KBM-7 (cell line): ENCODE results near the gene HPSE.
"Not testable (repeated sequence)": the region's sequence is repeated elsewhere in the genome, so short reads cannot be mapped to it uniquely, and the experiment has no call there.

ENCODE experiments used
- DNase-seq: peaks from one replicate; pipeline ENCODE4 v3.0.0-alpha.2; 2015
- in situ Hi-C: fragments of 300-500 bp; cut with MboI; formaldehyde crosslinking; loops from 2 replicates; pipeline ENCODE4 v1.14.3; 2020; ENCODE audit warnings: low sequenced_read_pairs, low pct_unique_long_range_greater_than_20kb, mixed read lengths

The HPSE gene

DNA sequence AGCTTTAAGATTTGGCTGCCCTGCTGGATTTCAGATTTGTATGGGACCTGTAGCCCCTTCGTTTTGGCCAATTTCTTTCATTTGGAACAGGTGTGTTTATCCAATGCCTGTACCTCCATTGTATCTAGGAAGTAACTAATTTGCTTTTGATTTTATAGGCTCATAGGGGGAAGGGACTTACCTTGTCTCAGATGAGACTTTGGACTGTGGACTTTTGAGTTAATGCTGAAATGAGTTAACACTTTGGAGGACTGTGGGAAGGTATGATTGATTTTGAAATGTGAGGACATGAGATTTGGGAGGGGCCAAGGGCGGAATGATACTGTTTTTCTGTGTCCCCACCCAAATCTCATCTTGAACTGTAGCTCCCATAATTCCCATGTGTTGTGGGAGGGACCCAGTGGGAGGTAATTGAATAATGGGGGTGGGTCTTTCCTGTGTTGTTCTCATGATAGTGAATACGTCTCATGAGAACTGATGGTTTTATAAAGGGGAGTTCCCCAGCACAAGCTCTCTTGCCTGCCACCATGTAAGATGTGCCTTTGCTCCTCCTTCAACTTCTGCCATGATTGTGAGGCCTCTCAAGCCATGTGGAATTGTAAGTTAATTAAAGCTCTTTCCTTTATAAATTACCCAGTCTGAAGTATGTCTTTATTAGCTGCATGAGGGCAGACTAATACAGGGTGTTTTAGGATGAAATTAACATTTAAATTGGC, 44.4 kb downstream of the HPSE start:
- DNase-seq, in situ Hi-C loops: not testable (repeated sequence)

DNA sequence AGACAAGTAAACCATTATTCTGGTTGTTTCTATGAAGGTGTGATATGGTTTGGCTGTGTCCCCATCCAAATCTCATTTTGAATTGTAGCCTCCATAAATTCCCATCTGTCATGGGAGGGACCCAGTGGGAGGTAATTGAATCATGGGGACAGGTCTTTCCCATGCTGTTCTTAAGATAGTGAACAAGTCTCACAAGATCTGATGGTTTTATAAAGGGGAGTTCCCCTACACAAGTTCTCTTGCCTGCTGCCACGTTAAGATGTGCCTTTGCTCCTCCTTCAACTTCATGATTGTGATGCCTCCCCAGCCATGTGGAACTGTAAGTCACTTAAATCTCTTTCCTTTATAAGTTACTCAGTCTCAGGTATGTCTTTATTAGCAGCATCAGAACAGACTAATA, 46.3 kb downstream of the HPSE start:
- in situ Hi-C loops, DNase-seq: not testable (repeated sequence)

DNA sequence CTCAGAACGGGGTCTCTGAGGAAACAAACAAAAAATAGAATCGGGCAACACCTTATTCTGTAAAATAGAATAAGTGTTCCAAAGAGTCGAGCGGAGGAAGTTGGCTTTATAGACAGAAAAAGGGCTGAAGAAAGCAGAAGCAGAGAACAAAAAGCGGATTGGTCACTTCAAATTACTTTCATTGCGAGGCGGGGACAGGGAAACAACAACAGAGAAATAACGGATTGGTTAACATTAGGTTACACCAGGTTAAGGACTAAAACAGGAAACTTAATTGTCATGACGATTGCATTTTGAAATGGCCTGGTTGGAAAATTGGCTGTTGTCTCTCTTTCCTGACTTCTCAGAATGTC, 49.6 kb downstream of the HPSE start:
- DNase-seq: peak; percentile 90
- in situ Hi-C loops: no loop called here

- peak; percentile 91 for DNase-seq
- in situ Hi-C loops: no loop called here
Observed at GRCh38 chr4:83284193-83285054, 50.2 kb downstream of the HPSE start, which contains the start of gene COQ2. COQ2 (minus strand) TSS chr4:83284798; CDS start chr4:83284764, 34 bp downstream.

GRCh38 chr4:83283181-83283580, 51.5 kb downstream of the HPSE start:
- no peak for DNase-seq
- in situ Hi-C loops: no loop called here

DNA sequence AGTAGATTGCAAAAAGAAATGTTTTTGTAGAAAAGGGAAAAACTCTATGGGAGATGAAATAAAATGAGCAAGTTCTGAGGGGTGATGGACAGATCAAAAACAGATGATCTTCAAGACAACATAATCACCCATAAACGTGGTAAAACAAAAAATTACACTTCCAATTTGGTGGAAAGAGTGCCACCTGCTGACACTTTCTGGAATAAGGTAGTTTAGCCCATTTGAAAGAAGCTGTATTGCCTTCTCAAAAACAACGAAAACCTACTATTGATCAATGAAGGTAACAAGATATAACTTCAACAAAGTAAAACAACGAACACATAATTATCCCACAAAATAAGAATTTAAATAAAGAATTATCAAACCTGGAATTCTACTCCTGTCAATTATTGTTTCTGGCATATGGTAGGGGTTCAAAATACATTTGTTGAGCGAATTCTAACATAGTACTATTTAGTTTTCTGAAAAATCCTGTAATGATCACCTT, 52.6 kb downstream of the HPSE start:
- in situ Hi-C loops: no loop called here
- DNase-seq: peak; percentile 83

DNA sequence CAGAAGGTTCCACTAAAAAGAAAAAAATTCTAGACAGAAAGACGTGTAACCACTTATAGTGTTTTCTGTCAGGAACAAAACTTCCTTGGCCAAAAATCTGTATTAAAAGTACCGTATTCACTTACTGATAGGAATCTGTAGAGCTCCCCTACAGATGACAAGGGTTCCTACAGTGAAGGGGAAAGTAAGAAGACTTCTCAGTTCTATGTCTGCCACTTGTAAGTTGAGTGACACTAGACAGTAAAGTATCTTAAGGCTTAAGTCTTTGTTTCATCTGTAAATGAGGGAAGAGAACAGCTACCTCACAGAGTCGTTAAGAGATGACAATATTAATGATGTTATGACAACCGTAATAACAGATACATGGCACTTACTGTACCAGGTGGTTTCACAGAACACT, 53.3 kb downstream of the HPSE start:
- in situ Hi-C loops: no loop called here
- DNase-seq: peak; percentile 22

DNA sequence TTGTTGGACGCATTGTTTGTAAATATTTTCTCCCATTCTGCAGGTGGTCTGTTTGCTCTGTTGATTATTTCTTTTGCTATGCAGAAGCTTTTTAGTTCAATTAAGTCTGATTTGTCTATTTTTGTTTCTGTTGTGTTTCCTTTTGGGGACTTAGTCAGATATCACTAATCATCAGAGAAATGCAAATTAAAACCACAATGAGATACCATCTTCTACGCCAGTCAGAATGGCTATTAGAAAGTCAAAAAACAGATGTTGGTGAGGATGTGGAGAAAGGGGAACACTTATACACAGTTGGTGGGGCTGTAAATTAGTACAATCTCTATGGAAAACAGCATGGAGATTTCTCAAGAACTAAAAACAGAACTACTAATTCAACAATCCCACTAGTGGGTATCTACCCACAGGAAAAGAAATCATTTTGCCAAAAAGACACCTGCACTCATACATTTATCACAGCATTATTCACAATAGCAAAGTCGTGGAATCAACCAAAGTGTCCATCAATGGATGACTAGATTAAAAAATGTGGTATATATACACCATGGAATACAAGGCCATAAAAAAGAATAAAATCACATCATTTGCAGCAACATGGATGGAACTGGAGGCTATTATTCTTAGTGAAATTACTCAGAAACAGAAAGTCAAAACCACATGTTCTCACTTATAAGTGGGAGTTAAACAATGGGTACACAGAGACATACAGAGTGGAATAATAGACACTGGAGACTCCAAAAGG, 58.2 kb downstream of the HPSE start:
- in situ Hi-C loops: no loop called here

DNA sequence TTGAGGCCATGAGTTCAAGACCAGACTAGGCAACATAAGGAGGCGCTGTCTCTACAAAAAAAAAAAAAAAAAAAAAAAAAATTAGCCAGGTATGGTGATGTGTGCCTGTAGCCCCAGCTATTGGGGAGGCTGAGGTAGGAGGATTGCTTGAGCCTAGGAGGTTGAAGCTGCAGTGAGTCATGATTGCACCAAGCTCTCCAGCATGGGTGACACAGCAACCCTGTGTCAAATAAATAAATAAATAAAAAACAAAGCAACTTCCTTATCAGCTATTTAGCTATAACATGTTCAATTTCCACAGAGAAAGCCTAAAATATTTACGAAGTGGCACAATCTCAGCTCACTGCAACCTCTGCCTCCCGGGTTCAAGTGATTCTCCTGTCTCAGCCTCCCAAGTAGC, 60.7 kb downstream of the HPSE start:
- DNase-seq: not testable (repeated sequence)
- in situ Hi-C loops: loop anchor here (25.0 kb wide), 1 partner anchor 212 kb away; no protein-coding TSS in a partner anchor

More for the DNA sequence above, 58.2 kb downstream of the HPSE start:
- peak; percentile 42 for DNase-seq

DNA sequence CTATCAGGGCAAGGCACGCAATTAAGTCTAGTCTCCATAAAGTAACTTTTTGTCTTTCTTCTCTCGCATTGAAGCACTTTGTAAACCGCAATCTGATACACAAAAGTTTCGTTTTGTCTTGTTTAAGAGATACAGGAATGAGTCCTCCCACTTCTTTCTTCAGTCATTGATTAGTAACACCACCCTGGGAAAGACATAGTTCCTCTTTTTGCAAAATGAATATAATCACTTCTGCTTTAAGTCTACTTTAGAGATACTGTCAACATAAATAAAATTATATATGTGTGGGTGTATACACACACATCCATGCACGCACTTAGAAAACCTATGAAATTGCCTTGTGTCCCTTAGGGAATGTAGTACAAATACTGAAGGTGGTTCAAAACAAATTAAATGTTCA, 61.7 kb downstream of the HPSE start:
- in situ Hi-C loops: loop anchor here (25.0 kb wide), 1 partner anchor 211 kb away; no protein-coding TSS in a partner anchor
- peak; percentile 89 for DNase-seq

DNA sequence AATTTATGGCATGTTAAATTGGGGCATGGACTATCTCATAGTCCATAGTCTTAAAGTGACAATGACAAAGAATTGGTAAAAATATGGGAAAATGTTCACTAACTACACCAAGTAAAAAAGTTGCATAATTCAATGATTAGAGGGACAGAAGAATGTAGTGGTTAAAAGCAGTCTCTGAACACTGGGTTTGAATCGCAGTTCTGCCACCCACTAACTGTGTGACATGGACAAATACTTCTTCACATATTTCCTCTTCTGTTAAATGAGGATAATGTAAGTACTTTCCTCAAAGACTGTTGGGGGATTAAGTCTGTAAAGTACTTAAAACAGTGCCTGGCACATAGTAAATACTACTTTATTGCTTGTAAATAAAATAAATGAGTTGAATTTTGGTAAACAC, 65.4 kb downstream of the HPSE start:
- in situ Hi-C loops: loop anchor here (25.0 kb wide), 1 partner anchor 207 kb away; no protein-coding TSS in a partner anchor

DNA sequence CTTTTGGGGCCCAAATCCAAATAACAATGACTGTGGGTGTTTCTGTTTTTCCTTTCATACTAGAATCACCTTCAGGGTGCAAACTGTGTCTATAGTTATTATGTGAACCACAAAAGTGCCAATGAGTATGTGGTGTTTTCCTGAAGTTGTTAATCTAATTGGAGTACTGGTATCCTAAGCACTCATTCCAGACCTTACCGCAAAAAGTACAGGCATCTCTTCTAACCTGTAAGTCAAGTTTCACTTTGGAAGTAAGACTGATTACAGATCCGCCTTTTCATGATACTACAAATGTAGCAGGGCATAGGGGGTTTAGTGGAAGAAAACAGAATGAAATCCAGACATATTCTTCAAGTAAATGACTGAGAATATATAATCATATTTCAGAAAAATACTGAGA, 66.2 kb downstream of the HPSE start:
- in situ Hi-C loops: loop anchor here (25.0 kb wide), 1 partner anchor 206 kb away; no protein-coding TSS in a partner anchor
- DNase-seq: no peak

More for the DNA sequence above, 65.4 kb downstream of the HPSE start:
- DNase-seq: no peak

DNA sequence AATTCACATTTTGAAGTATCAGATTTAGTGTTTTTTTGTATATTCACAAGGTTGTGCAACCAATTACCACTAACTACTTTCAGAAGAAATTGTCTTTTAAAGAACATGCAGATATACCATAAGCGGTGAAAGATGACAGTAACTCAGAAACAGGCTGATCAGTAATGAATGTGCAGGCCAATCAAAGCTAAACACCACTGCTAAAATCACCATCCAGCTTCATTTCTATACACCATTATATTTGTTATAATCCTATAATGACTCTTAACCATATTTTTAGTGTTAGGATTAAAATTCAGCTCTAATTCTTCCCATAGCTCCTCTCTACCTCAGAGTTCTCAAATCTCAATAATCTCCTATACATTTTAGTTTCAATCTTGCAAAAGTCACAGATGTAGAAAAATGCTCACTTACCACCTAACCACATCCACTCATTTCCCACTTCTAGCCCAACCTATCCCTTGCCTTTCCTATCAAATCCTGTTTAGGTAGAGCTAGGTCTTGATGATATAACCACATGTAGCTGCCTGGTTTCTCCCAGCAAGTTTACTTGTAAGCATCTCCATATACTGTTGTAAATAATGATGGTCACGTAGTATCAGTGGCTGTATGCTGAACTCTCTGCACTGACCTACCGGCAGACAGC, 66.7 kb downstream of the HPSE start:
- in situ Hi-C loops: loop anchor here (25.0 kb wide), 1 partner anchor 206 kb away; no protein-coding TSS in a partner anchor
- DNase-seq: no peak

- DNase-seq: no peak
- in situ Hi-C loops: loop anchor here (25.0 kb wide), 1 partner anchor 205 kb away; no protein-coding TSS in a partner anchor
Observed at GRCh38 chr4:83267121-83267829, 67.4 kb downstream of the HPSE start.

DNA sequence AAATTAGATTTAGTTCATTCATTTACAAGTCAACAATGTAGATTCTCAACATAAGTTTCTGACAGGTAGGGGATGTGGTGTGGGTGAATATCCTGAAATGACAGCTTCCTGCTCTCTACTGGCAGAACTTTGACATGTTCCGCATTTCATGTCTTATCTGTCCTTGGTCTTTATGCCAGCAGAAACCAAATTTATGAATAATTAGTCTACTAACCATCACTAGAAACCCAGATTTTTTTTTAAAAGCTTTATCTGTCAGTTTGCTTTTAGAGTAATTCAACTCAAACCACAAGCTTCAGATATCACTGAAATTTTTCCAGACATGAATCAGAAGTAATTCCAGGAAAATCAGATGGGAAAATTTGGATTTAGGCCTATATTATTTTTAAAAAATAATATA, 68.0 kb downstream of the HPSE start:
- peak; percentile 37 for DNase-seq
- in situ Hi-C loops: loop anchor here (25.0 kb wide), 1 partner anchor 204 kb away; no protein-coding TSS in a partner anchor

DNA sequence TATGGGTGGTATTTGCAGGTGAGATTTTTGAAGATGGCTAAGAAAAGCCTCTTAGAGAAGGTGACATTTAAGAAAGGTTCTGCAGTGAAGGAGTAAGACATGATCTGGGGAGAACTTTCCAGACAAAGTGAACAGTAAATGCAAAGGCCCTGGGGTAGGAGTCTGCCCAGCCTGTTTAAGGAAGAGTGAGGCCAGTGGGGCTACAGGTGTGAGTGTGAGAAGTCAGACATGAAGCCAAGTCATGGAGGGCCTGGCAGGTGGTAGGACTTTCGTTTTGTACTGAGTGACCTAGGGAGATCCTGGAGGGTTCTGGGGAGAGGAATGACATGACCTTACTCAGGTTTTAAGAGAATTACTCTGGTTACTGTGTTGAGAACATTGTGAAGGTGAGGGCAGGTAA, 71.5 kb downstream of the HPSE start:
- in situ Hi-C loops: loop anchor here (25.0 kb wide), 1 partner anchor 201 kb away; no protein-coding TSS in a partner anchor
- no peak for DNase-seq

- no peak for DNase-seq
- in situ Hi-C loops: loop anchor here (25.0 kb wide), 1 partner anchor 200 kb away; no protein-coding TSS in a partner anchor
Observed at GRCh38 chr4:83262682-83263081, 72.0 kb downstream of the HPSE start.

DNA sequence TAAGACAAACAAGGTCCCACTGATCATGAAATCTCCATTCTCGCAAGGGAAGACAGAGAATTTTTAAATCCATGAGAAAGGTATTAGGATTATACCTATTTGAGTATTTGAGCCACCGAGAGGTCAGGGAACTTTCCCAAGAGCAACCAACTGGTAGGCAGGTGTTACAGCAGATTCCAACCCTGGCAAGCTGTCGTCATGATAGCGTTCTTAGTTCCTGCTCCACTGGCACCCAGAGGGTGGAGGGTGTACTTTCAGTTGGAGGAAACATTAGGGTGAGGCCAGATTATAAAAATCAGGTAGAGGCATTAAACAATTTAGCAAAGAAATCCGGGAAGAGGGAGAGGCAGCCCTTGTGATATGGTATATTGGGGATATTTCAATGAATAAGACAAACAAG, 73.3 kb downstream of the HPSE start:
- in situ Hi-C loops: loop anchor here (25.0 kb wide), 1 partner anchor 199 kb away; no protein-coding TSS in a partner anchor
- DNase-seq: no peak
